ENCODE data around the gene AIG1.

AIG1 gene

DNA sequence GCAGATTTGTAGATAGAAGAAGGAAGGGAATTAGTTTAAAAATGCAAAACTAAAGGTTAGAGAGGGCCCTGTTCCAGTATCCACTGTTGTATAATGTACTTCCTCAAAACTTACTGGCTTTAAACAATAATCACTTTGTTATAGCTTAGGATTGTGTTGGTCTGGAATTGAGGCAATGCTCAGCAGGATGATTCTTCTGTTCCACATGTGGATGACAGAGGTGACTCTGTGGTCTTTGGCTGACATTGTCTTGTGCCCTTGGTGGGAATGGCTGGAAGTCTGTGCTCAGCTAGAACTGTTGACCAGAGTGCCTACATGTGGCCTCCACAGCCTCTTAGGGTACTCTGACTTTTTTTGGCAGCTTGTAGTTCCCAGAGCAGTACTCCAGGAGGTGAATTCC lies 143.4 kb downstream of the AIG1 start:
- no peak for DNase-seq

DNA sequence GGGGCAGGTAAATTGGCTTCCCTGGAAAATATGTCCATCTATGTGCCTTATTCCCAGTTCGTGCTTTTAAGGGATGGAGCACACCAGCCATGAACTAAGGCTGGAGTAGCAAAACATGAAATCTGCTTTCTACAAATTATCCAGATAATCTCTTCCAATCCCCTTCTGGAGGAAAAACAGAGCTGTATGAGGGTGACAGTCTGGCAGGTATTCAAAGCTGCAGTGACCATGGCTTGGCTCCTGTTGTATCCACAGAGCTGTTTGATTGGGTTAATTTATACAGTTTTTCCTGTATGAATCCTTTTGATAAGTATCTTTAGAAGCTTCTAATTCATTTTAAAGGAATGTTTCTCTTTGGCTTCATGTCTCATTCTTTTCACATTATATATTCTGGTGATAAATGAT lies 144.4 kb downstream of the AIG1 start:
- DNase-seq = no peak

DNA sequence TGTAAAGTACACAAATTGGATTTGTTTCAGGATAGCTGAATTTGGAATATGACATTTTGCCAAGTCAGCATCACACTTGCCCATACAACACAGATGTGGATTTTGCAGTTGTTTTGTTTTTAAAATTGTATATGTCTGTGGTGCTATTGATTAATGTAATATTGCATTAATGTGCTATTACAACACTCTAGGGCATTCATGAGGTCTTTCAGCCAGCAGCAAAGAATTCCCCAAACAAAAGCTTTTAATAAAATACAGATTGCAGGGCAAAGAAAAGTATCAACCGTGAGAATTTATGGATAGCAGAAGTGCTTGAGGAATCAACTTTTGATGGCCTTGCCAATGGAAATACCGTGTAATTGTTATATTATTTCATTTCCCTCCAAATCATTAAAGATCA lies 144.9 kb downstream of the AIG1 start:
- no peak for DNase-seq

DNA sequence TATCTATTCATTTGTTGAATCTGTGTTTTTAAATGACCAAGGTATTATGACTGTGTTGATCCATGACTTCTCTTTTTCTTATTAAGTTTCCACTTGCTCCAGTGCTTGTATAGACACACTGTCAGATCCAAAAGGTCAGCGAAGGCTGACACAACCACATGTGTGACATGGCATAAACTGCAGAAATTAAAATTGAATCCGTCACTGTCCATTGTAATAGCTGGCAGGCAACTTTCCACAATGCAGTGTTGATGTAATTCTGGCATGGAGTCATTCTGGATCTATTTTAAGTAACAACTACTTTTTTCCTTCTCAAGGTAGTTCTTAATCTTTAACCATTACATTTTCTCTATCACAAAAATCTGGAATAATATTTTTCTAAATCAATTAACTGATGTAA lies 145.3 kb downstream of the AIG1 start:
- DNase-seq = no peak

DNA sequence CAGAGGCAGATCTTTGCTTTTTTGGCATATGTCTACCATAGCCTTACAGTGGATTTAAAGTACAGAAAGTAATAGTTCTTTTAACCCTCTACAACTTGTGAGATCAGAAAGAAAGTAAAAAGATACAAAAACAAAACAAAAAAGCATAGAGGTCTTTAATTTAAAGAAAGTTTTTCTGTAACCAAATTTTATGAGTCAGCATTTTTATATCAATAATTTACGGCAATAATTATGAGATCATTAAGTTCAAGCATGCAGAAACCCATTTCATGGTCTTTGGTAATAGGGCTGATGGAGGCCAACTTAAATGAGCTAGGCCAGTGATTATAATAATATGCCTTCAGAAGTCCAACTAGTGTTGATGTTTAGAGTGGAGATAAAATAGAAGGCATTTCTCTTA lies 145.9 kb downstream of the AIG1 start:
- DNase-seq = no peak

DNA sequence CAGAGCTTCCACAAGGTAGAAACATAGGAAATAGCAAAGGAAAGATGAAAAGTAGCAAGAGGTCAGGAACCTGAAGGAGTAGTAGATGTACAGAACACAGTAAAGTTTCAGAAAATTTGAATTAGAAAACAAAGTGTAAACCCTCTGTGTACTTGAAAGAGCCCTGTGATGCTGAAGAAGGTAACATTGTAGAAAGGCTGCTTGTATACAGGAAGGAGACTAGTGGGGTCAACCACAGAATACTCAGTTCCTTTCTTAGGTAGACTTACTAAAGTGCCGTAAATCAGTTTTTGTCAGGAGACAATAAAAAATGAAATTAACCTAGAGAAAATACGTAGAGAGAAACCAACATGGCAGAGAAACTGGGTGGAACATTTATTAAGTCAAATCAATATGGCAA lies 149.7 kb downstream of the AIG1 start:
- DNase-seq = no peak

DNA sequence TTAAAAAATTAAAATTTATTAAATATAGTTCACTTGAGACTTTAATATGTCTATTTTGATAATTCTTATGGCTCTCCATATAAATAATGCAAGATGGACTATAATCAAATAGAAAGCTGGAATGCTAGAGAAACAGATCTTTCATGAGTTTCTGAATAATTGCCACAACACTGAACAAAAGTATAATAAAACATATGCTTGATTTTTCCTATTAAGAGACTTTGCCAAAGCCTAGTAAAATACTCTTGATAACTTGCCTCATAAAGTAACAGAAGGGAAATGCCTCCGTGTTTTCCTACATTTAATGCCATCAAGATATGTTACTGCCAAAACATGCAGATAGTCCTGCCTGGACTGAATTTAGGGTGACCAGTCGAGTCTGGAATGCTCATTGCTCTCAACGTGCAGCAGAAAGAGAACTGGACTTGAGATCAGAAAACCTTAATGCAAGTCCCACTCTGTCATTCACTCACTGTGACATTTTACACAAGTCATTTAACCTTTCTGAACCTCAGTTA lies 153.2 kb downstream of the AIG1 start:
- no peak for DNase-seq

DNA sequence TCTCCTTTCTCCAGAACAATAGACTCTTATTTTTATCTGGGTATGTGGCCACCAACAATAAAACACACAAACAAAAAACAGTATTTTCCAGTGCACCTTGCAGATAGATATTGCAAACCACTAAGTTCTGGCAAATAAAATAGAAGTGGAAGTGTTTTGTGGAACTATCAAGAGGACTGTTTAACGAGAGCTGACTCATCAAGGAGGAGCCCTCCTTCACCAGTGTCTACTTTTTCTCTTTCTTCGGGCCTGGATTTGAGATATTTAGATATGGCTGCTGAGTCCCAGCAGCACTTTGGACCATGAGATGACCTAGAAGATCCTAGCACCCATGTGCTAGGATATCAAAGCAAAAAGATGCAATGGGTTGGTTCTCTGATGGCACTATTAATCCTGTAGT lies 154.7 kb downstream of the AIG1 start:
- DNase-seq = no peak

DNA sequence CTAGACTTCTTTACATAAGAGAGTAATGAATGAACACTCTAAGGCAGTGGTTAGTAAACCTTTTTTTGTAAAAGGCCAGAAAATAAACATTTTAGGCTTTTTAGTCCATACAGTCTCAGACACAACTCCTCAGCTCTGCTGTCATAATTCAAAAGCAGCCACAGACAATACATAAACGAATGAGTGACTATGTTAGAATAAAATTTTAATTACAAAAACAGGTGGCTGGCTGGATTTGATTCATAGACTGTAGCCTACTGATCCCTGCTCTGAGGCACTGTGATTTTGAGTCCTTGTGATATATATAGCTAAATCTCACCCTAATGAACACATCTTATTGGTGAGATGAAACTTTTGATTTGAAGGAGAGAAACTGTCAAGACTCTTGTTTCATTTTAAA lies 155.1 kb downstream of the AIG1 start:
- DNase-seq = no peak

DNA sequence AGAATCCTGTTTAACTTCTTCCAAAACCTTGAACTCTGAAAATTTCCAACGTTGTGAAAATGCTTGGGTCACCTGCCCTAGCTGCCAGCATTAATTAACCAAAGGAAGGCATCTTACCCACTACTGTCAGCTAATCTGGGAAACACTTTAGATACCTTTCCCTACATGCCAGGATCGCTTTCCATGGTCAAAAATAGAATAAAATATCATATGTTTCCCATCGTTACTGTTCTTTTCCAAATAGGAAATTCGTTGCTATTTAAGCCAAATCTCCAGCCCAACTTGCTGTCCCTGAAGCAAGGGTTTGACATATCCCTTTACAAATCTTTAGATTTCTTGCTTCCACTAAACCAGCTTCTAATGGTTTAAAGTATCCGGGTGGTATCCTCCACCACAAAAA lies 157.5 kb downstream of the AIG1 start:
- DNase-seq = no peak

DNA sequence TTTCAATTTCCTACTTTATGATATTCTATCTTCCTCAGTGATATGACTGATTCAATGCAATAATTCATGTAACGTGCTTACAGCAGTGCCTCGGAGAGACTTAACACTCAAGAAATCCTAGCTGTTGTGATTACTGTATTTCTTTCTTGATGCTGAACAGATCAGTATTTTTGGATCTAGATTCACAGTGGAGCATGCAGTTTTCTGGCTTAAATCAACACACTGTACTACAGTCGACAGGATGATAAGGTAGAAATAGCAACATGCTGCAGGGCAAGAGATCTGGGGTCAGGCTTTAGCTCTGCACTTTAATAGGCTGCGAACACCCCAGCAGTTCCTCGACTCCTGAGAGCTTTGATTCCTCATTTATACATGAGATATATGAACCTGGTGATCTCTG lies 161.0 kb downstream of the AIG1 start:
- no peak for DNase-seq

DNA sequence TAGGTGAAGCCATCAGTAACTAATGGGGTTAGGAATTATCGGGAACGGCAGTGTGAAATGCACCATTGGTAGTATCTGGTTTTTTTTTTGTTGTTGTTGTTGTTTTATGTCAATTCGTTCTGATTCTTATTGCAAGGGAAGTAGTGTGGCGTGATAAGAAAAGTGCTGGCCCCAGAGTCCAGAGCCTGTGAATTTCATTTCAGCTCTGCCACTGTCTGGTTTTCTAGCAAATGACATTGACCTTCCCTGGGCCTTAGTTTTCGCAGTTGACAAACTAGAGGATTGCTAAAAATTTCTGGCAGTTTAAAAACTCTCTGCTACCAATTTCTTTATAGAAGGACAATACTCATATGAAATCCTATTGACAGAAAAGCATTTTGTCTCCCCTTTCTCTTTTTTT lies 161.6 kb downstream of the AIG1 start:
- DNase-seq = no peak

DNA sequence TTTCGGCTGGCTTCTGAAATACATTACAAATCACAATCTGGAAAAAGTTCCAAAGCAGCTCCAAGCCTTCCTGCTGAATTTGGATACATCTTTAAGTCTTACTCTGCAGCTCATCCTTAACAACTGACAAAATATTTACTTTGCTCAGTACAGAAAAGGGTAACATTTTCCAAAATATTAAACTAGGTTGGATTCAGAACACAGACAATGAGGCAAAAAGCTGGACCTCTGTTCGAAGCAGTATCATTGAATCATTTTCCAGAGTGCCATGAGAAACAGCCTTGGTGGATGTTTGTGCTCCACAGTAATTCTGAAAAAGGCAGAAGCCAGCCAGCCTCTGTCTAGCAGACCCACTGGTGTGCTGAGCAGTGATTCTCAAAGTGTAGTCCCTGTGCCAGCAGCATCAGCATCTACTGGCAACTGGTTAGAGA lies 162.1 kb downstream of the AIG1 start:
- no peak for DNase-seq

DNA sequence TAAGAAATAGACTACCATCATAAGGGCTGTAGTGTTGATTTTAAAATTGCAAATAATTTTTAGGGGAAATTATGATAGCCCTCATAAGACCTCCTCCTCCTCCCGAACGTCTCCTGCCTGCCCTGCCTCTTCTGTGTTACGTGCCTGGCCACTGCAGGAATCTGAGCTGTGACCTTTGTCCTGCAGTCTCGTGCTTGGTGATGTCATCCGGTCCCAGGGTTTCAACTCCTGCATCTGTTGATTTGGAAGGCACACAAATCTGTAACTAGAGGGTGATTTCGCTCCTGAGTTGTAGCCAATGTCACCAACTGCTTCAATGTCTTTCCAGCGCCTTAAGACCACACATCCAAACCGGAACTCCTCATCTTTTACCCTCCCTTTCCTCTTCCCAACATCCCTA lies 163.2 kb downstream of the AIG1 start:
- no peak for DNase-seq

DNA sequence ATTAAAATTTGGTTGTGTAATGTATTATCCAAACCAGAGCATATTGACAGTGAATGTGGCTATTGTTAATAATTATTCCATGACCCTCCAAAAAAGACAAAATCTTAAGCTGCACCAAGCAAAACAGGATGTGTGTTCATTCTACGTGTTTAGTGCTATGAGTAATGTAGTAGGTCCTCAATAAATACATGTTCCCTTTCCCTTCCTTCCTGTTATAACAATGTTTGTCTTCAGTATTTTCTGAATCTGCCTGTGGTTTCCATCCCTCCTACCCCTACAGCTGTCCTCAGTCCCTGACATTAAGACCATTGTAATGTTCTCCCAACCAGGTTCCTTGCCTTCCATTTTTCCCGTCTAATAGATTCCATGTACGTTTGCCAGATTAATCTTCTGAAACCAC lies 163.8 kb downstream of the AIG1 start:
- DNase-seq = no peak

DNA sequence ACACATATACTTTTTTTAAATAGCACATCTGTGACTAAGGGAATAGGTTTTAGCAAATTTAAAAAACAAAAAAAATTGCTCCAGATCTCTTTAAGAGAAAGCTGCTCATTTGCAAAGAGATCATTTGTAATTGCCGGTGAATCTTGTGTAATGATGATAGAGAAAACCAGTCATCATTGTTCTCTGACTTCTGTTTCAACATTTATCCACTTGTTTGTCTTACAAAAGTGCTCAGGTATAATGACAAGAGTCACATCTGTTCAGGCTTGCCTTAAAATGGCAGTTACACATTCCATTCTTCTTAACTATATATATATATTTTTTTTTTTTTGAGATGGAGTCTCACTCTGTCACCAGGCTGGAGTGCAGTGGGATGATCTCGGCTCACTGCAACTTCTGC lies 165.2 kb downstream of the AIG1 start:
- DNase-seq = no peak

DNA sequence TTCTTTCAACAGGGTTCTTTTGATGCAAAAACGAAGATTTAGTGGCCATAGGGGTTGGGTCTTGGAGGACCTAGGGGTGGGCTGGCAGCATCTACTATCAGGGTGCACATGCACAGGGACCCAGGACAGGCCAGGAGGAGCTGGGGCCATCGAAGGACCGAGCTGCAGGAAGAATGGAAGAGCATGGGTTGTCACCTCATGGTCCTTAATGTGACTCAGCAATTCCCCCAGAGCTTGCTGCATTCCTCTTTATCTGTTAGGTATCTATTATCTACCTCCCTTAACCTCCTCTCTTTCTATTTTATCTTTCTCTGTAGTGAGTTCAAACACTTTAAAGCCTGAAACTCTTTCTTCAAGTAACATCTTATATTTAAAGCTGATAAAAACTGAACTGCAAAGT lies 167.0 kb downstream of the AIG1 start:
- no peak for DNase-seq

DNA sequence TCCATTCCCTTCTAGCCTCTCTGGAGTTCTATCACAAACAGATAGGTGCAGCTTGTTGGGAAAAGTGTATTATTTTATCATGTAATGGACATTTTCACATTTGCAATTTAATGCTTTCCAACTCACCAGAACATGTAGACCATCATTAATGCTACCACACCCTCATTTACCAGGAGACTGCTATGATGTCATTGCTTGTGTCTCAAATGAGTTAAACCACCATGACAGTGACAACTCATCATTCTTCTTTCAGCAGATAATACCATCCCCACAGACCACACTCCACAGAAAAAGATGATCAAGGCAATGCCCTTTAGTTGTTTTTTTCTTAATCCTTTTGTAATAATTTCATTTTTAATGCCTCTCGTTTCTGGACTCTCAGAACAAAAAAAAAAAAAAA lies 168.7 kb downstream of the AIG1 start:
- DNase-seq = no peak

DNA sequence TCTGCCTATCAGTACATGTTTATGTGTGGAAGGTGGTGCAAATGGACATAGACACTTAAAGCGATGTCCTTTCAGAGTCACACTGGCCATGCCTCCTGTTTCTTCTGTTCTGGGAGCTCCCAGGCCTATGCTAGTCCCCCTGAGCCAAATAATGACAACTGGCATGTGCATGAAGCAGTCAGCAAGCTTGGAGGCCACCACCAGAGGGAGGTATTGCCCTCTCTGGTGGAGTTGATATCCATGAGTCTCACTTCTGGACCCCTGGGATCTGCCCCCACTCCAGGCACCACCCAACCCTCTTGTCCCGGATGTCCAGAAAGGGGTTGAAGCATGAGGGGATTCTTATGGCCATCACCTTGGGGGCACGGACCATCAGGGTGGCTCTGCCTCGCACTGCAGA lies 172.2 kb downstream of the AIG1 start:
- DNase-seq = peak; percentile 3

DNA sequence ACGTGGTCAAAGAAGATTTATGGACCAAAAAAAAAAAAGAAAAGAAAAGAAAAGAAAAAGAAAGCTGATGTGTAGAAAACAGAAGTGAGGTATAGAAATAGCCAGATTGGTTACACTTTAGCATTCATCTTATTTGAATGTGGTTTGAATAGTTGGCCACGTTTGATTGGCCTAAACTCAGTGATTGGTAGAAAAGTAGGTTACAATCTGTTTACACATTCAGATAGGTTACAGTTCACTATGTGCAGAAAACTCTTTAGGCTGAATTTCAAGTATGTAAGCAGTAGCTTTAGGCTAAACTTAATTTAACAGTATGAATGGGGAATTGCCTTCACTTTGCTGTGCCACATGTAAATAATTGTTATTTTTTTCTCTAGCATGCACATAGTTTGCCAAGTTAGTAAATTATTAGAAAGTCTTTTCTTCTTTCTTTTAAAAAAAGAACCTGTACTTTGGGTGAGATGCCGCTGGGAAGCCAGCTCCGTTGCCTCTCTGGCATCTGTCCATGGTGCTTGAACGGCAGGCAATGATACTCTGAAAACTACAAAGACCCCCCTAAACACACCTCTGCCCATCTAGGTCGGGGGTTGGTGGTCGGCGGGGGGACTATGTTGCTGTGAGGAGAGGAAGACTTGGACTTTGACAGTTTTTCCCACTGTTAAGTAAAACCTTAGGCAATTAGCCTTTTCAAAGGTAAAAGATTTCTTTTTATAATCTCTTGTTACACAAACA lies 173.0 kb downstream of the AIG1 start:
- no peak for DNase-seq

DNA sequence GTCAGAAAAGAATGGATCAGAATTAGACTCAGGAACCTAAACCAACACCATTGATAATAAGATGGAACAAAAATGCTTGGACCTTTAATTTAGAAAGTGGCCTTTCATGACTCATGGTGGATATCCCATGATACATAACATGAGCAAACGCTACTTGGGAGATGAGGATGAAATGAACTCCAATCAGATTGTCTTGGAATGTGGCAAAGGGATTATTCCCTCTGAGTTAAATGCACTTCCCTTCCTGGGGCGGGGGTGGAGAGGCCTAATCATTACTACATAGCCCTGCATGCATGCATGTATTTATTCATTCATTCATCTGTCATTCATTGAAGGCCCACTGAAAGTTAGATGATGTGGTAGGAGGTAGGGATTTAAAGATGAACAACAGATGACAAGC lies 174.0 kb downstream of the AIG1 start:
- DNase-seq = no peak

DNA sequence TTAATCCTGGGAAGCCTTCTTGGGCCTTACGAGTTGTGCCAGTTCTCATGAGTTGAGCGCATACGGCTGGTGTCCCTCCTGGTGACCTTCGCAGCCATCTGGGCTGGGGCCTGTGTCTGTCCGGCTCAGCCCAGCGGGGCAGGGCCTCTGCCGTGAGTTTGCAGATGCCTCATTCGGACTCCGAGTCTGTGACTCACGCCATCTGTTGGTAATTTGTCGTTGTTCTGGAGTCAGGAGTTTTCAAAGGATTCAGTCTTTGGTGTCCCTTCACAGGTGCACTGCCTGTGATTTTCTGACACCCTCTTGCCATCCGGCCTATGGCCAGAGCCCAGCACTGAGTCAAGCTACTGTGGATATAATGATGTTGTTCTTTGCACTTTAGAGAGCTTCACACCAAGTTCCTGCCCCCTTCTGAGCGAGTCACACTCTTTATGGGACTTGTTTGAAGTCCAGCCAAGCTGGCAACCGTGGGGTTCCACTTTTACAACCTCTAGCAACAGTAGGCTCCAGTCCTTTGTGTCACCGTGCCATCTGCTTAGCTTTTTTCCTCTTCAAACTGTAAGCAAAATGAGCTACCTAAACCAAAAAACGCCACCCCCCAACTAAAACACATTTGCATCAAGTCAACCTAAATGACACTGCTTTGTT lies 175.6 kb downstream of the AIG1 start:
- DNase-seq = no peak

DNA sequence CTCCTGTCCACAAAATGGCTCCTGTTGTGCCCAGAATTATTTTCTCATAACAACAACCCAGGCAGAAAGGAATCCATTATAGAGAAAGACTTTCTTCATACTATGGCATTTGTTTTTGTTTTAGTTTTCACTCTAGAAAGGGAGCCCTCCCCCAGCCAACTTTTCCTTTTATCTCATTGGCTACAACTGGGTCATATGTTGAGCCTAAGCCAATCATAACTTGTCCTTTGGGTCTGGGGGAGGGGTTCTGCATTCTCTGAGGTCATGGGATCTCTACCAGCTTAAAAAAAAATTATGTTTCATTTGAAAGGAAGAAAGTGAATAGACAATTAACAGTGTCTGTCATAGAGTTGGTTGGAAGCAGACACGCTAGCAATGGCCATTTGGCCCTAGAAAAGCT lies 177.6 kb downstream of the AIG1 start:
- DNase-seq = no peak

DNA sequence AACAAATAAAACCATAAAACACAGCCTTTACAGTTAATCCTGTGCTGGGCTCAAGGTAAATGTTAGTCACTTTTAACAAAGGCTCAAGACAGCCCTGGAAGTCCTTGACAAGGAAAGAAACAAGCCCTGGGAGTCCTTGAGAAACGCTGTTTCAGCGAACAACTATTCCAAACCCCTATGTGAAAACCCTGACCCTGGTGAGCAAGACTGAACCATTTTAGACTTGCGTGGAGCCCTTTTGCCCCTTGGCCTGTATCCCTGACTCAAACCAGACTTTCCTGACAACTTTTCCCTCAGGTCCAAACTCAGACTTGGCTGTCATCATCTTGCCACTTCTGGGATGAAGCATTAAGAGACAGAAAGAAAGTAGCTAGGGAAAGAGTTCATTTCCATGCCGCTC lies 180.4 kb downstream of the AIG1 start:
- no peak for DNase-seq

DNA sequence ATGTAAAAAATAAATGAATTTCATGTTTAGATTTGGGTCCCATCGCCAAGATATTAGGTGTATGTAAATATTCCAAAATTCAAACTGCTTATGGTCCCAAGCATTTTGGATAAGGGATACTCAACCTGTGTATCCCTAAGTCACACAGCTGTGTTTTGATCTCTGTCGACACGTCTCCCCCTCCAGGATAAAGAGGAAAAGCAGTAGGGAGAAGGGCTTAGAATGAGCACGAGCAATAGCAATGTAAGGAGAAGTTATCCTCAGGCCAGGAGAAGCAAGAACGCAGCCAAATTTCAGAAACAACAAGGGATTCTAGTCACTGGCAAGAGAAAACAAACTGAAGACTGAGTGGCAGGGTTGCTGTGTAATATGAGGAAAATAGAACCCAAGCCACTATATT lies 181.2 kb downstream of the AIG1 start:
- DNase-seq = no peak

Measured in GOT3 (cell line).